Measurements from ENCODE around the gene PLD2.
A peak's percentile ranks its signal among the peaks of the same experiment; 100 is the strongest.
"Not testable (repeated sequence)": the region's sequence is repeated elsewhere in the genome, so short reads cannot be mapped to it uniquely, and the experiment has no call there.

The PLD2 gene

GRCh38 chr17:4849011-4849536 is 42.1 kb downstream of the PLD2 start:
- in situ Hi-C loops (cut with HindIII; ENCODE audit: low pct_ligation_motif_present, low pct_unique_long_range_greater_than_20kb, low sequenced_read_pairs), result no loop called here
- DNase-seq, result no peak

GRCh38 chr17:4850246-4850645 is 43.3 kb downstream of the PLD2 start:
- in situ Hi-C loops (cut with HindIII; ENCODE audit: low pct_ligation_motif_present, low pct_unique_long_range_greater_than_20kb, low sequenced_read_pairs), result loop anchor here (10.0 kb wide), 1 partner anchor 125 kb away; no protein-coding TSS in a partner anchor
- no peak for DNase-seq

GRCh38 chr17:4851084-4851483 is 44.1 kb downstream of the PLD2 start:
- DNase-seq, result no peak
- in situ Hi-C loops (cut with HindIII; ENCODE audit: low pct_ligation_motif_present, low pct_unique_long_range_greater_than_20kb, low sequenced_read_pairs), result loop anchor here (10.0 kb wide), 1 partner anchor 126 kb away; no protein-coding TSS in a partner anchor

- in situ Hi-C loops (cut with HindIII; ENCODE audit: low pct_ligation_motif_present, low pct_unique_long_range_greater_than_20kb, low sequenced_read_pairs), result loop anchor here (10.0 kb wide), 1 partner anchor 128 kb away; no protein-coding TSS in a partner anchor
- peak; percentile 69 for DNase-seq
These were observed 45.7 kb downstream of the PLD2 start for GRCh38 chr17:4852567-4853207.

- in situ Hi-C loops (cut with HindIII; ENCODE audit: low pct_ligation_motif_present, low pct_unique_long_range_greater_than_20kb, low sequenced_read_pairs), result loop anchor here (10.0 kb wide), 1 partner anchor 128 kb away; no protein-coding TSS in a partner anchor
- DNase-seq, result no peak
These were observed 46.3 kb downstream of the PLD2 start for GRCh38 chr17:4853208-4853671.

- in situ Hi-C loops (cut with HindIII; ENCODE audit: low pct_ligation_motif_present, low pct_unique_long_range_greater_than_20kb, low sequenced_read_pairs), result loop anchor here (10.0 kb wide), 1 partner anchor 129 kb away; no protein-coding TSS in a partner anchor
- DNase-seq, result no peak
These were observed 47.2 kb downstream of the PLD2 start for GRCh38 chr17:4854111-4854681.

- DNase-seq, result no peak
- in situ Hi-C loops (cut with HindIII; ENCODE audit: low pct_ligation_motif_present, low pct_unique_long_range_greater_than_20kb, low sequenced_read_pairs), result loop anchor here (10.0 kb wide), 1 partner anchor 132 kb away; no protein-coding TSS in a partner anchor
These were observed 49.5 kb downstream of the PLD2 start for GRCh38 chr17:4856271-4856936.

GRCh38 chr17:4856937-4857314 is 50.0 kb downstream of the PLD2 start:
- in situ Hi-C loops (cut with HindIII; ENCODE audit: low pct_ligation_motif_present, low pct_unique_long_range_greater_than_20kb, low sequenced_read_pairs), result loop anchor here (10.0 kb wide), 1 partner anchor 132 kb away; no protein-coding TSS in a partner anchor
- DNase-seq, result no peak

- in situ Hi-C loops (cut with HindIII; ENCODE audit: low pct_ligation_motif_present, low pct_unique_long_range_greater_than_20kb, low sequenced_read_pairs), result loop anchor here (10.0 kb wide), 1 partner anchor 133 kb away; no protein-coding TSS in a partner anchor
These were observed 50.4 kb downstream of the PLD2 start for GRCh38 chr17:4857347-4857746.

GRCh38 chr17:4858068-4858881 is 51.3 kb downstream of the PLD2 start:
- DNase-seq, result no peak
- in situ Hi-C loops (cut with HindIII; ENCODE audit: low pct_ligation_motif_present, low pct_unique_long_range_greater_than_20kb, low sequenced_read_pairs), result loop anchor here (10.0 kb wide), 1 partner anchor 133 kb away; no protein-coding TSS in a partner anchor

More at GRCh38 chr17:4857347-4857746, 50.4 kb downstream of the PLD2 start:
- DNase-seq, result not testable (repeated sequence)

GRCh38 chr17:4858882-4859260 is 51.9 kb downstream of the PLD2 start:
- DNase-seq, result peak; percentile 62
- in situ Hi-C loops (cut with HindIII; ENCODE audit: low pct_ligation_motif_present, low pct_unique_long_range_greater_than_20kb, low sequenced_read_pairs), result loop anchor here (10.0 kb wide), 1 partner anchor 134 kb away; no protein-coding TSS in a partner anchor

GRCh38 chr17:4859816-4860625 is 53.1 kb downstream of the PLD2 start:
- no peak for DNase-seq
- in situ Hi-C loops (cut with HindIII; ENCODE audit: low pct_ligation_motif_present, low pct_unique_long_range_greater_than_20kb, low sequenced_read_pairs), result loop anchor here (10.0 kb wide), 1 partner anchor 135 kb away; no protein-coding TSS in a partner anchor

GRCh38 chr17:4860651-4861050 is 53.7 kb downstream of the PLD2 start:
- DNase-seq, result no peak
- in situ Hi-C loops (cut with HindIII; ENCODE audit: low pct_ligation_motif_present, low pct_unique_long_range_greater_than_20kb, low sequenced_read_pairs), result no loop called here

GRCh38 chr17:4861052-4861451 is 54.1 kb downstream of the PLD2 start:
- in situ Hi-C loops (cut with HindIII; ENCODE audit: low pct_ligation_motif_present, low pct_unique_long_range_greater_than_20kb, low sequenced_read_pairs), result no loop called here

GRCh38 chr17:4862720-4863119 is 55.8 kb downstream of the PLD2 start:
- in situ Hi-C loops (cut with HindIII; ENCODE audit: low pct_ligation_motif_present, low pct_unique_long_range_greater_than_20kb, low sequenced_read_pairs), result no loop called here
- DNase-seq, result no peak

More at GRCh38 chr17:4861052-4861451, 54.1 kb downstream of the PLD2 start:
- no peak for DNase-seq

GRCh38 chr17:4863321-4863720 is 56.4 kb downstream of the PLD2 start:
- in situ Hi-C loops (cut with HindIII; ENCODE audit: low pct_ligation_motif_present, low pct_unique_long_range_greater_than_20kb, low sequenced_read_pairs), result no loop called here
- DNase-seq, result no peak

- DNase-seq; in situ Hi-C loops (cut with HindIII; ENCODE audit: low pct_ligation_motif_present, low pct_unique_long_range_greater_than_20kb, low sequenced_read_pairs): not testable (repeated sequence)
These were observed 60.6 kb downstream of the PLD2 start for GRCh38 chr17:4867535-4867934.

Measured in ACHN (cell line).